IMR-90 (cell line): ENCODE data around the gene CNTN5.

ENCODE experiments used
- BHLHE40 ChIP-seq: fragments of 150-350 bp; IDR thresholded peaks from 2 replicates; pipeline ENCODE4 v1.6.1; 2016; ENCODE audit warnings: mild to moderate bottlenecking, low read depth, low read length
- CEBPB ChIP-seq: IDR thresholded peaks from 2 replicates; pipeline ENCODE4 v1.6.1; 2012; ENCODE audit warnings: low read depth, low read length, improper control_type of control experiment
- CHD1 ChIP-seq: IDR thresholded peaks from 2 replicates; pipeline ENCODE4 v1.6.1; 2012; ENCODE audit warnings: low read depth, low read length, improper control_type of control experiment
- MXI1 ChIP-seq: IDR thresholded peaks from 2 replicates; pipeline ENCODE4 v1.6.1; 2012; ENCODE audit warnings: low read depth, mild to moderate bottlenecking, low read length, moderate library complexity, borderline replicate concordance
- NFE2L2 ChIP-seq: fragments of 150-350 bp; IDR thresholded peaks from 2 replicates; pipeline ENCODE4 v1.6.1; 2016; ENCODE audit warnings: low read depth, mild to moderate bottlenecking, low read length
- POLR2A ChIP-seq: IDR thresholded peaks from 2 replicates; pipeline ENCODE4 v1.6.1; 2012; ENCODE audit warnings: mild to moderate bottlenecking, low read depth, low read length
- RAD21 ChIP-seq: IDR thresholded peaks from 2 replicates; pipeline ENCODE4 v1.6.1; 2012; ENCODE audit warnings: low read length, improper control_type of control experiment
- RCOR1 ChIP-seq: IDR thresholded peaks from 2 replicates; pipeline ENCODE4 v1.6.1; 2012; ENCODE audit warnings: mild to moderate bottlenecking, low read length, improper control_type of control experiment; ENCODE audit not compliant: insufficient replicate concordance
- TF ChIP-seq, protein P1 (sequence below): conservative IDR thresholded peaks from 2 replicates; pipeline ENCODE4 v1.5.1; 2012; ENCODE audit warnings: mild to moderate bottlenecking, low read depth, low read length, improper control_type of control experiment
- TF ChIP-seq, protein P2 (sequence below): fragments of 150-350 bp; IDR thresholded peaks from 2 replicates; pipeline ENCODE4 v1.6.1; 2016; ENCODE audit warnings: low read depth, mild to moderate bottlenecking, low read length, moderate library complexity, borderline replicate concordance

DNA sequence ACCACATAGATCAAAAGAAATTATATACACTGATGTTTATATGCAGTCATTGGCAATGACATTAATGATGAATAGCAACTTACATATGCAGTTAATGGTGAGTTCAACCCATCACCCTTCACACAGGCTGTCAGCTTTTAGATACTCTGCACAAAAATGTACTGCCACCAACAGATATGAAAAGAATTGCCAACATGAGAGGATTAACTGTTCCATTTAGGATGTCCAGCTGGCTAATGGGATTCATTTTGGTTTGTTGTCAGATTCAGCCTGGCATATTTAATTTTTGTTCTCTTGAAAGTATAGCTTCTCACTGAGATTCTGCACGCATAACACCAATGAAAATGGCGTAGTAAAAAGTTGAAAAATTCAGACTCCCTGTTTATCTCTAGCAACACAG is 1112.4 kb downstream of the CNTN5 start:
- TF ChIP-seq POLR2A (no peak), MXI1 (no peak), RAD21 (no peak), BHLHE40 (no peak), RCOR1 (no peak), NFE2L2 (no peak), CEBPB (no peak), CHD1 (no peak)
- TF ChIP-seq, protein P1, sequence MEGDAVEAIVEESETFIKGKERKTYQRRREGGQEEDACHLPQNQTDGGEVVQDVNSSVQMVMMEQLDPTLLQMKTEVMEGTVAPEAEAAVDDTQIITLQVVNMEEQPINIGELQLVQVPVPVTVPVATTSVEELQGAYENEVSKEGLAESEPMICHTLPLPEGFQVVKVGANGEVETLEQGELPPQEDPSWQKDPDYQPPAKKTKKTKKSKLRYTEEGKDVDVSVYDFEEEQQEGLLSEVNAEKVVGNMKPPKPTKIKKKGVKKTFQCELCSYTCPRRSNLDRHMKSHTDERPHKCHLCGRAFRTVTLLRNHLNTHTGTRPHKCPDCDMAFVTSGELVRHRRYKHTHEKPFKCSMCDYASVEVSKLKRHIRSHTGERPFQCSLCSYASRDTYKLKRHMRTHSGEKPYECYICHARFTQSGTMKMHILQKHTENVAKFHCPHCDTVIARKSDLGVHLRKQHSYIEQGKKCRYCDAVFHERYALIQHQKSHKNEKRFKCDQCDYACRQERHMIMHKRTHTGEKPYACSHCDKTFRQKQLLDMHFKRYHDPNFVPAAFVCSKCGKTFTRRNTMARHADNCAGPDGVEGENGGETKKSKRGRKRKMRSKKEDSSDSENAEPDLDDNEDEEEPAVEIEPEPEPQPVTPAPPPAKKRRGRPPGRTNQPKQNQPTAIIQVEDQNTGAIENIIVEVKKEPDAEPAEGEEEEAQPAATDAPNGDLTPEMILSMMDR: no peak
- TF ChIP-seq, protein P2, sequence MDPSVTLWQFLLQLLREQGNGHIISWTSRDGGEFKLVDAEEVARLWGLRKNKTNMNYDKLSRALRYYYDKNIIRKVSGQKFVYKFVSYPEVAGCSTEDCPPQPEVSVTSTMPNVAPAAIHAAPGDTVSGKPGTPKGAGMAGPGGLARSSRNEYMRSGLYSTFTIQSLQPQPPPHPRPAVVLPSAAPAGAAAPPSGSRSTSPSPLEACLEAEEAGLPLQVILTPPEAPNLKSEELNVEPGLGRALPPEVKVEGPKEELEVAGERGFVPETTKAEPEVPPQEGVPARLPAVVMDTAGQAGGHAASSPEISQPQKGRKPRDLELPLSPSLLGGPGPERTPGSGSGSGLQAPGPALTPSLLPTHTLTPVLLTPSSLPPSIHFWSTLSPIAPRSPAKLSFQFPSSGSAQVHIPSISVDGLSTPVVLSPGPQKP: no peak
